ENCODE measurements around the gene MAB21L4.

Gene MAB21L4

GRCh38 chr2:240909216-240909974 is 13.4 kb upstream of the MAB21L4 start:
- no peak for DNase-seq

- DNase-seq: no peak
Measured at GRCh38 chr2:240906911-240907590, 11.1 kb upstream of the MAB21L4 start.

GRCh38 chr2:240906141-240906910 is 10.4 kb upstream of the MAB21L4 start, which contains the start of gene CROCC2:
TSS of gene CROCC2 (plus strand) at chr2:240906336. CDS start at chr2:240906514, 178 bp downstream.
- DNase-seq: no peak

GRCh38 chr2:240905176-240905781 is 9.3 kb upstream of the MAB21L4 start:
- no peak for DNase-seq

GRCh38 chr2:240904216-240905175 is 8.5 kb upstream of the MAB21L4 start:
- DNase-seq: no peak

GRCh38 chr2:240903191-240904060 is 7.5 kb upstream of the MAB21L4 start:
- DNase-seq: no peak

- DNase-seq: no peak
Measured at GRCh38 chr2:240902615-240903041, 6.7 kb upstream of the MAB21L4 start.

GRCh38 chr2:240901986-240902614 is 6.1 kb upstream of the MAB21L4 start:
- DNase-seq: no peak

- DNase-seq: no peak
Measured at GRCh38 chr2:240900141-240900860, 4.3 kb upstream of the MAB21L4 start.

- DNase-seq: no peak
Measured at GRCh38 chr2:240899468-240899865, 3.5 kb upstream of the MAB21L4 start.

GRCh38 chr2:240898731-240899467 is 2.9 kb upstream of the MAB21L4 start:
- no peak for DNase-seq

GRCh38 chr2:240898108-240898730 is 2.3 kb upstream of the MAB21L4 start:
- no peak for DNase-seq

- DNase-seq: no peak
Measured at GRCh38 chr2:240896871-240897692, 1.1 kb upstream of the MAB21L4 start.

- DNase-seq: no peak
Measured at GRCh38 chr2:240896394-240896793, 438 bp upstream of the MAB21L4 start.

GRCh38 chr2:240894836-240895558 is 959 bp downstream of the MAB21L4 start:
- DNase-seq: no peak

GRCh38 chr2:240894006-240894405 is 1.9 kb downstream of the MAB21L4 start:
- DNase-seq: no peak

GRCh38 chr2:240893363-240893844 is 2.6 kb downstream of the MAB21L4 start:
- no peak for DNase-seq
